Prostate gland (tissue), 2 donors: Measurements from ENCODE around the gene PDXDC1.

Source experiments
- CTCF ChIP-seq, 4 experiments: fragments of 200-600 bp in 2 of 4; fragments of 450-650 bp in 2 of 4; sonication (generic) in 2 of 4; IDR thresholded peaks; 1 replicate in 3 of 4; 2 replicates in 1 of 4; pipeline ENCODE4 v1.5.1; 2016 to 2019; ENCODE audit warnings: antibody characterized with exemption in 4 of 4, mild to moderate bottlenecking in 2 of 4, moderate library complexity in 2 of 4
- POLR2A ChIP-seq: fragments of 450-650 bp; IDR thresholded peaks from one replicate; pipeline ENCODE4 v1.6.1; 2016; ENCODE audit warnings: antibody characterized with exemption, mild to moderate bottlenecking

GRCh38 chr16:15052747-15053476 is 78.1 kb downstream of the PDXDC1 start:
- TF ChIP-seq CTCF (IDR thresholded peaks at IDR 0.05) = no peak
- no peak for TF ChIP-seq POLR2A
